HS-5 (cell line): ENCODE measurements around the gene FRAT1.
A peak's percentile ranks its signal among the peaks of the same experiment; 100 is the strongest.
"Not testable (repeated sequence)": the region's sequence is repeated elsewhere in the genome, so short reads cannot be mapped to it uniquely, and the experiment has no call there.

Experiments
- DNase-seq: peaks from one replicate; pipeline ENCODE4 v3.0.0-alpha.2; 2012; ENCODE audit warnings: low read depth

Gene FRAT1

DNA sequence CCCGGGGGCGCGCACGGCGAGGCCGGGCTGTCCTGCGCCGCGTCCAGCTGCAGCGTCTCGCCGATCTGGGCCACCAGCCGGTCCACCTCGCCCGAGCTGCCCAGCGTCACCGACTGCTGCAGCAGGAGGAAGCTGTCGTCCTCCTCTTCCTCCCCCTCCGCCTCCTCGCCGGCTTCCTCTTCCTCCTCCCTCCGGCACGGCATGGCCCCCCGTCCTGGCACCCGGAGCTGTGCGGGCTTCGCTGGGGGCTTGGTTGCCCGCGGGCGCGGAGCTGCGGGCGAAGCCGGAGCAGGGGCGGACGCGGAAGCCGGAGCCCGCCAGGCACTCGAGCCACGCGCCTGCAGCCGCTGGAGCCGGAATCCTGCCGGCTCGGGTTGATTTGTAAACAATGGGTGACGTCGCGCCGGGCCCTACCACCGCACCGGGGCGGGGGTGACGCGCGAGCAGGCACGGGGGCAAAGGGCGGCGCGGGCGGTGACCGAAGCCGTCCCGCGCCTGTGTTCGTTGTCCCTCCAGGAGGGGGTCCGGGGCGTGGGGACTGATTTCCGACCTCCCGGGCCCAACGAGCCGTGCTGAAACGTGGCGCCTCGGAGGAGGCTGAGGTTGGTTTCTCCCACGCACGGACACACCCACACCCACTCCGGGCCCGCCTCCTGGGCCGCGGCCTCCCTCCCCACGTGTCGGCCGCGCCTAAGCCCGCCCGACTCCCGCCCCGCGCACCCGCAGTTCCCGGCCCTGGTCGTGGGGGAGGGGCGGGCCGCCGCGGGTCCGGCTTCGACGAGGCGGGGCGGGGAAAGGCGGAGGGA is 15.5 kb downstream of the FRAT1 start, which contains the start of gene FRAT2:
Gene FRAT2 (minus strand): TSS at position 360 of the 806 bp plus-strand sequence. CDS start 157 bp downstream, at position 203.
- peak; percentile 61 for DNase-seq

- DNase-seq, result no peak
Measured at GRCh38 chr10:97335188-97335619, 16.1 kb downstream of the FRAT1 start.

DNA sequence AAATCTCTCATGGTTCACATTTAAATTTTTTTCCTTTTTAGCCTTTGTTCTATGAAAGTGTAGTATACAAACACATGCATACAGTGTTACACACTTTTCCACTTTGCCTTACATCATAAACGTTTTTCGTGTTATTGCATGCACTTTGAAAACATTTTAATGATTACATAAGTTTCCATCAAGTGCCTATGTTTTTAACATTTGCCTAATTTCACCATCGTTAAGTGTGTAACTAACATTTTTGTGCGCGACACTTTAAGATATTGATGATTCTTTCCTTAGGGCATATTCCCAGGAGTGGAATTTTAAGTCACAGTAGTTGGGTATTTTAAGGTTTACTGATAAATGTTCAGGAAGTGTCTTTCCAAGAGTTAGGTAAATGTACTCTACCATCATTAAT is 16.9 kb downstream of the FRAT1 start:
- DNase-seq, result no peak

GRCh38 chr10:97336446-97336845 is 17.4 kb downstream of the FRAT1 start:
- DNase-seq, result no peak

- DNase-seq, result no peak
Measured at GRCh38 chr10:97336942-97337831, 18.1 kb downstream of the FRAT1 start.

GRCh38 chr10:97338041-97338440 is 19.0 kb downstream of the FRAT1 start:
- no peak for DNase-seq

- no peak for DNase-seq
Measured at GRCh38 chr10:97341416-97341815, 22.3 kb downstream of the FRAT1 start.

- not testable (repeated sequence) for DNase-seq
Measured at GRCh38 chr10:97343664-97344063, 24.6 kb downstream of the FRAT1 start.

DNA sequence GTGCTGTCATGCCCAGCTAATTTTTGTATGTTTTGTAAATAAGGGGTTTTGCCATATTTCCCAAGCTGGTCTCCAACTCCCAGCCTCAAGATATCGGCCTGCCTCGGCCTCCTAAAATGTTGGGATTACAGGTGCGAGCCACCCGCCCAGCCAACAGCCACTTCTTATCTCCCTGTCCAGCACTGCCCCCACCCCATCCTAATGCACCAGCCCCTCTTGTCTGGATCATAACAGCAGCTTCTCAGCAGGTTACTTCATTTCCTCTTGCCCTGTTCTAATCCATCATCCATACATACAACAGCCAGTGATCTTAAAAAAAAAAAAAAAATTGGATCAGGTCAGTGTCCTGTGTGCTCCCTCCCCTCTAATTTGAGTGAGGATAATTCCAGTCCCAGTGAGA is 28.2 kb downstream of the FRAT1 start:
- DNase-seq, result no peak

GRCh38 chr10:97349752-97350513 is 30.9 kb downstream of the FRAT1 start:
- no peak for DNase-seq

DNA sequence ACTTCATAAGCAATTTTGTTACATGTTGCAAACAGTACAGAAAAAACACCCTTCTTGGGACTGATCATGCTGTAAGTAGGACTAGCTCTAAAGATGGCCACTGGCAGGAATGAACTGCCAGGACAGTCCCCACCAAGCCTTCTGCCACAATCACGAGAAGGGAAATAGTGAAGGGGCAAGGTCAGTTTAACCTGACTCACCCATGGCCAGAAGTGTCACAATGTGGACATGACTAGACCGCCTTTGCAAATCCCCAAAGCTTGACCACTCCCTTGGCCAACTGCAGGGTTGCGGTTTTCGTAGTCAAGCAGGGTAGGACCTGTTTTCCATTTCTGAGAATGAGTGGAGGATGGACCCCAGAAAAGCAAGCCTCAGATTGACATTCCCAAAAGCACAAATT is 34.9 kb downstream of the FRAT1 start:
- DNase-seq, result no peak

DNA sequence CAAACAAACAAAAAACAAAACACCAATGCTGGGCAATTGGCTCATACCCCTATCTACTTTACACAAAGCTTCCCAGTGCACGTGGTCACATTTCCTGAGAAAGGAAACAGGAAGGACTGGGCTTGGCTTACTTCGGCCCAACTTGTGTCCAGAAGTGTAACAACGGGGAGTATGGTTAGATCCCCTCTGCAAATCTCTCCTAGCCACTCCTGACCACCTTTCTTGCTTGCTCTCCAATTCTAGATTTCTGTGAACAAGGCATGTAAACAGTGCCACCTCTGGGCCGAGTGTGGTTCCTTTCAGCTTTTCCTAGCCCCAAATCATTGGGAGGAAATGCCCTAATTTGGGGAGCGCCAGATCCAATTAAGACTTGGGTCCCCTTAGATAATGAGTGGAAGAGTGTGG is 36.5 kb downstream of the FRAT1 start:
- no peak for DNase-seq

DNA sequence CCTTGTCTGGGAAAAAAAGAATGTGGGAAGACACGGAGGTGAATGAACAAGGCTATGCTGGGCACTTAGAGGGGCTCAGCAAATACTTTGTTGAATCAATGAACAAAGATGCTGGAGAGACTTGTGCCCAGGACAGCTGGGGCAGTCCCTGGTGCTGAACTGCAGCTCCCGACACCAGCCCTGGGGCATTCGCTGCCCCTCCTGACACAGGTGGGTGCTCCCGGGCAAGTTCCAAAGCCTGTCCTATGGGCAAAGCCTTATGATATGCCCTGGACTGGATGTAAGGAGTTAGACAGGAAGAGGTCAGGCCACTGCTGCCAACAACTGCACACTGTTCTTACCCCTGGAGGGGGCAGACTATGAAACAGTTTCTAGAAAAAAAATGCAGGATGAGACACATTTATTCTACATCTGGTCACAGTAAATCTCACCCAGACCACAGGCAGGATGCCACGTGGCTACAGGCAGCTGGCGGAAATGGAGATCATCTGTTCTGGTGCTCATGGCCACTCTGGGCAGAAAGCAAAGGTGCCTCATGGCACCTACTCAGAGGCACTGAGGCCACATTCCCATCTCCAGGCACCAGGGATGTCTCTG is 37.3 kb downstream of the FRAT1 start:
- no peak for DNase-seq

- no peak for DNase-seq
Measured at GRCh38 chr10:97356918-97357317, 37.8 kb downstream of the FRAT1 start.

GRCh38 chr10:97358349-97358748 is 39.3 kb downstream of the FRAT1 start:
- DNase-seq, result no peak

GRCh38 chr10:97358781-97359180 is 39.7 kb downstream of the FRAT1 start:
- no peak for DNase-seq

- DNase-seq, result no peak
Measured at GRCh38 chr10:97360705-97361536, 41.9 kb downstream of the FRAT1 start.

DNA sequence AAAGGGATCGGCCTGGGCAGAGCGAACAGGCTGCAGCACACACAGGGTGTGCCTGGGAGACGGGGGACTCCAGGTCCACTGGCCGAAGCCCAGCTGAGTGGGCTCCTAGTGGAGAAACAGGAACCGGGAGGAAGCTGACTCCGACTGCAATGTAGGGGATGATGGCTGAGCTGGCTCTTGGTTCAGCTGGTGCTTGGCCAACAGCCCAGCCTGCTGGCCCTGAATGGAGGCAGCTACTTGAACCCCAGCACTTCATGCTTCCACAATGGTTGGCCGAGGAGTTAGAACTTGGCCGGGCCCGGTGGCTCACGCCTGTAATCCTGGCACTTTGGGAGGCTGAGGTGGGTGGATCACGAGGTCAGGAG is 42.4 kb downstream of the FRAT1 start:
- DNase-seq, result no peak

GRCh38 chr10:97362310-97363033 is 43.4 kb downstream of the FRAT1 start:
- DNase-seq, result no peak

DNA sequence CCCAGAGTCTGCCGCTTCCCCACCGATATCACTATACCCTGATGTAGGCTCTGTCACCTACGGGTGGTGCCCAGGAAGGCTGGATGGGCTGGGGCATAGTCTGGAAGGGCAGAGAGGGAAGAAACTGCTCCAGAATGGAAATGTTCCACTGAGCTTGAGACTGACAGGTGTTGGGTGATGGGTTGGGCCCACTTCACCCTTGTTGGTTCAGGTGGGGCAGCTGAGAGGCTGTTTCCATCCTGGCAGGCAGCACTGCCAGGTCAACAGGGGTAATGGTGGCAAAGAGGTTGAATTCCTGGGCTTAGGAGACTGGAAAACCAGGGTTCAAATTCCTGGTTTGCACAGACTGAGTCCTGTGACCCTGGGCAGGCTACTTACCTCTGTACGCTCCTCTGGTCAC is 44.0 kb downstream of the FRAT1 start:
- DNase-seq, result no peak
